ENCODE results near the gene NIPAL4. TPM values are rescaled to one million over a fixed set of nuclear protein-coding genes. Genes with fewer than 3 reads are reported as not detected.

The NIPAL4 gene
- total RNA-seq (2022; extraction: Qiagen RNA extraction; ENCODE audit: low read depth) = 13.0 to 19.3 TPM (median 16.4 TPM) in 5 replicates

DNA sequence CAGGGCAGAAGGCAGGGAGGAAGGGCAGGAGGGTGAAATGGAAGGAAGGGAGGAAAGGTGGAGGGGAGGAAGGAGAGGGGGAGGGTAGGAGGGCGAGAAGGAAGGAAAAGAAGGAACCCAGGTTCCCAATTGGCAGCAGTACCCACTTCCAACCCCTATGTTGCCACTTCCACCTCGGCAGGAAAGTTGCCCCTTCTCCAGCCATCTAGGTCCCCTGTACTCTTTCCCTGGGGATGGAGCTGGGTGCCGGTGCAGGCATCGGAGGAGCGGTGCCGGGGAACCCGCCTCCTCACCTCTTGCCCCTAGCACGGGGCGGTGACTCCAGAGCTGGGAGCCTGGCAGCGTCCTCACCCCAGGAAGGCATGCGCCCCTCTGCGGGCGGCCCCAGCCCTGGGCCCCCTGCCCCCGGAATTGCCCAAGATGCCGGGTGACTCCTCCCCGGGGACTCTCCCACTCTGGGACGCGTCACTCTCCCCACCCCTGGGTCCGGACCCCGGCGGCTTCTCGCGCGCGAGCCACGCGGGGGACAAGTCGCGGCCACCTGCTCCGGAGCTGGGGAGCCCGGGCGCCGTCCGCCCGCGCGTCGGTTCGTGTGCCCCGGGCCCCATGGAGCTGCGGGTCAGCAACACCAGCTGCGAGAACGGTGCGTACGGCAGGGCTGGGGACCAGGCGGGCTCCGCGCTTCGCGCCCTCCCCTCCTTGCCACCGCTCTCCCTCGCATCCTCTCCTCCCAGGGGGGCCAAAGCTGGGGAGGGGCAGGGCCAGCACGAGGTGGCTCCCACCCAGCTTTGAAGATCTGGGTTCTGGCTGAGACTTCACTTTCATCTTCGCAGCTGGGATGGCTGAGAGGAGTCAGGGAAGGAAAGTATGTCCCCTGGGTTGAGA lies at the start of gene NIPAL4:
NIPAL4 (plus strand) TSS at position 499 of the 885 bp plus-strand sequence; CDS start at position 607, 108 bp downstream.

Other genes starting within 250 kb of the NIPAL4 start
- gene CYFIP2, start 194.1 kb upstream of the NIPAL4 start, total RNA-seq (2022; extraction: Qiagen RNA extraction; ENCODE audit: low read depth) = 16.5 to 22.6 TPM (median 21.3 TPM) in 5 replicates
- 9.5 to 15.2 TPM (median 12.6 TPM) in 5 replicates for gene ADAM19, start 115.6 kb downstream of the NIPAL4 start, total RNA-seq (2022; extraction: Qiagen RNA extraction; ENCODE audit: low read depth)
- gene SOX30, start 192.2 kb downstream of the NIPAL4 start, total RNA-seq (2022; extraction: Qiagen RNA extraction; ENCODE audit: low read depth) = 0.07 to 0.10 TPM in 2 of 5 replicates, not detected in the others
- not detected in 5 replicates for gene C5orf52, start 211.3 kb downstream of the NIPAL4 start, total RNA-seq (2022; extraction: Qiagen RNA extraction; ENCODE audit: low read depth)

Data from A549 treated with GW870086 at 1 μM for 4 hours (cell line).